A673 (cell line): Measurements from ENCODE around the gene CREB3L2.

Source experiments
- EZH2 ChIP-seq: fragments of 200-600 bp; sonication (generic); IDR thresholded peaks from 2 replicates; pipeline ENCODE4 v1.6.1; 2017; ENCODE audit warnings: borderline replicate concordance, low read depth, mild to moderate bottlenecking, mixed read lengths, antibody characterized with exemption, low read length; ENCODE audit not compliant: poor library complexity, severe bottlenecking
- TF ChIP-seq, protein P1 (sequence below): fragments of 300-800, 200-600 bp; sonication (generic); conservative IDR thresholded peaks from 2 replicates; pipeline ENCODE4 v1.5.1; 2017; ENCODE audit warnings: low read depth, mild to moderate bottlenecking, antibody characterized with exemption, low read length, moderate library complexity, mixed read lengths

- TF ChIP-seq, protein P1, sequence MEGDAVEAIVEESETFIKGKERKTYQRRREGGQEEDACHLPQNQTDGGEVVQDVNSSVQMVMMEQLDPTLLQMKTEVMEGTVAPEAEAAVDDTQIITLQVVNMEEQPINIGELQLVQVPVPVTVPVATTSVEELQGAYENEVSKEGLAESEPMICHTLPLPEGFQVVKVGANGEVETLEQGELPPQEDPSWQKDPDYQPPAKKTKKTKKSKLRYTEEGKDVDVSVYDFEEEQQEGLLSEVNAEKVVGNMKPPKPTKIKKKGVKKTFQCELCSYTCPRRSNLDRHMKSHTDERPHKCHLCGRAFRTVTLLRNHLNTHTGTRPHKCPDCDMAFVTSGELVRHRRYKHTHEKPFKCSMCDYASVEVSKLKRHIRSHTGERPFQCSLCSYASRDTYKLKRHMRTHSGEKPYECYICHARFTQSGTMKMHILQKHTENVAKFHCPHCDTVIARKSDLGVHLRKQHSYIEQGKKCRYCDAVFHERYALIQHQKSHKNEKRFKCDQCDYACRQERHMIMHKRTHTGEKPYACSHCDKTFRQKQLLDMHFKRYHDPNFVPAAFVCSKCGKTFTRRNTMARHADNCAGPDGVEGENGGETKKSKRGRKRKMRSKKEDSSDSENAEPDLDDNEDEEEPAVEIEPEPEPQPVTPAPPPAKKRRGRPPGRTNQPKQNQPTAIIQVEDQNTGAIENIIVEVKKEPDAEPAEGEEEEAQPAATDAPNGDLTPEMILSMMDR, result no peak
- no peak for TF ChIP-seq EZH2
These were observed 176.4 kb downstream of the CREB3L2 start for GRCh38 chr7:137825489-137825888.
